K562 (cell line): ENCODE measurements around the gene CEP250. TPM values are rescaled to one million over a fixed set of nuclear protein-coding genes. Genes with fewer than 3 reads are reported as not detected.
A peak's percentile ranks its signal among the peaks of the same experiment; 100 is the strongest.

ENCODE experiments used
- ATAC-seq: fragments of 200-7000 bp; cut with Tn5 transposase; 3 replicates; pipeline ENCODE4 v1.9.1; 2020; ENCODE audit warnings: moderate library complexity
- BruUV-seq: library from RNA; stranded (reverse); fragments of 400-500 nt; replicated peaks from 2 replicates; lab custom pipeline; 2021; lab: Mats Ljungman, UMichigan
- CTCF ChIA-PET: fragments of 300-600 bp; formaldehyde crosslinking; extraction: SDS; loops from one replicate; lab custom pipeline; 2021; ENCODE audit warnings: low intra/inter-chr PET ratio; lab: Yijun Ruan, JAX
- POLR2A ChIA-PET: fragments of 300-600, 350-650 bp; sonication (Branson Sonifier 250); formaldehyde crosslinking; extraction: SDS; loops from one replicate; lab custom pipeline; 2021; ENCODE audit warnings: antibody characterized with exemption, inconsistent platforms; lab: Yijun Ruan, JAX
- DNase-seq, 4 experiments: peaks; one replicate each; pipeline versions ENCODE4 v3.0.0 to v3.0.0-alpha.2; 2011 to 2018; ENCODE audit warnings: low spot score in 3 of 4, mixed read lengths in 3 of 4; ENCODE audit errors: extremely low read depth in 1 of 4
- FAIRE-seq: peaks from 2 replicates; lab custom pipeline; 2011; peaks lifted over from hg19 to GRCh38; lab: Jason Lieb, UNC
- H2AFZ ChIP-seq: 2 replicates; pipeline ENCODE4 v1.6.0; 2011; ENCODE audit warnings: low read depth, low read length, control low read depth, inconsistent platforms
- H3K27ac ChIP-seq: fragments of 200-600 bp; 3 replicates; pipeline ENCODE4 v1.8.0; 2011; ENCODE audit warnings: low read depth, mild to moderate bottlenecking, control low read depth, inconsistent platforms, low read length, moderate library complexity, mixed read lengths; ENCODE audit errors: extremely low read depth
- H3K27me3 ChIP-seq, 2 experiments: fragments of 300-600 bp in 1 of 2; 2 replicates in 1 of 2; 3 replicates in 1 of 2; pipeline versions ENCODE4 v1.6.0 to v1.8.0; 2011; ENCODE audit warnings: inconsistent platforms in 2 of 2, low read length in 2 of 2, mild to moderate bottlenecking in 1 of 2, mixed read lengths in 1 of 2, moderate library complexity in 1 of 2; ENCODE audit not compliant: control insufficient read depth in 2 of 2, insufficient read depth in 2 of 2
- H3K36me3 ChIP-seq: fragments of 300-600 bp; 3 replicates; pipeline ENCODE4 v1.8.0; 2011; ENCODE audit warnings: mild to moderate bottlenecking, low read length, inconsistent platforms; ENCODE audit not compliant: control insufficient read depth, insufficient read depth
- H3K4me1 ChIP-seq, 2 experiments: fragments of 200-600 bp in 1 of 2; replicated peaks in 1 of 2; 2 replicates in 1 of 2; 3 replicates in 1 of 2; pipeline versions ENCODE4 v1.5.1 to v1.8.0; 2011; ENCODE audit warnings: inconsistent platforms in 2 of 2, low read length in 2 of 2, mild to moderate bottlenecking in 1 of 2, mixed read lengths in 1 of 2, moderate library complexity in 1 of 2; ENCODE audit not compliant: control insufficient read depth in 2 of 2, insufficient read depth in 2 of 2
- H3K4me2 ChIP-seq: 2 replicates; pipeline ENCODE4 v1.6.1; 2011; ENCODE audit warnings: low read length, control low read depth, inconsistent platforms, mixed read lengths; ENCODE audit not compliant: insufficient read depth
- H3K4me3 ChIP-seq: fragments of 200-600 bp; sonication (generic), shearing (Covaris generic); 2 replicates; pipeline ENCODE4 v1.5.1; 2016; ENCODE audit warnings: control low read depth, inconsistent platforms
- H3K79me2 ChIP-seq: fragments of 200-600 bp; 3 replicates; pipeline ENCODE4 v1.8.0; 2011; ENCODE audit warnings: low read length, inconsistent platforms; ENCODE audit not compliant: control insufficient read depth, insufficient read depth
- H3K9ac ChIP-seq, 2 experiments: 2 replicates each; pipeline versions ENCODE4 v1.6.0 to v1.6.1; 2011; ENCODE audit warnings: low read depth in 2 of 2, low read length in 2 of 2, control low read depth in 1 of 2, inconsistent platforms in 1 of 2, mild to moderate bottlenecking in 1 of 2, mixed read lengths in 1 of 2; ENCODE audit not compliant: insufficient read depth in 1 of 2
- H3K9me1 ChIP-seq: one replicate; pipeline ENCODE4 v1.6.0; 2011; ENCODE audit warnings: inconsistent platforms, mild to moderate bottlenecking, low read length, moderate library complexity; ENCODE audit not compliant: control insufficient read depth, insufficient read depth
- H3K9me3 ChIP-seq: replicated peaks from 2 replicates; pipeline ENCODE4 v1.5.1; 2011; ENCODE audit warnings: low read depth, low read length, inconsistent platforms; ENCODE audit not compliant: control insufficient read depth, insufficient read depth
- H4K20me1 ChIP-seq: replicated peaks from 2 replicates; pipeline ENCODE4 v1.6.1; 2011; ENCODE audit warnings: low read length, inconsistent platforms, mixed read lengths; ENCODE audit not compliant: control insufficient read depth, insufficient read depth
- ZNF121 ChIP-seq: sonication (generic); formaldehyde crosslinking; conservative IDR thresholded peaks from 2 replicates; pipeline ENCODE4 v1.8.0; 2022; ENCODE audit warnings: missing genetic modification reagents
- WGBS: fragments of 100-300 bp; shearing (Covaris generic); methylation state at CpG from one replicate; pipeline ENCODE4 v1.1.6; 2016; ENCODE audit warnings: low coverage, mixed read lengths; ENCODE audit not compliant: insufficient coverage; ENCODE audit errors: missing lambda C conversion rate; 5-methylcytosine and 5-hydroxymethylcytosine counted together
- in situ Hi-C: fragments of 300-500 bp; cut with MboI; formaldehyde crosslinking; loops from 4 replicates; pipeline ENCODE4 v1.15.0; 2018; ENCODE audit warnings: inconsistent platforms, mixed read lengths
- intact Hi-C: fragments of 100-400 bp; cut with micrococcal nuclease; formaldehyde crosslinking; loops from 2 replicates; pipeline ENCODE4 v1.14.2; 2022
- polyA plus RNA-seq, 8 experiments: library from polyadenylated mRNA; depleted of rRNA in 4 of 8; stranded (reverse) in 5 of 8; unstranded in 3 of 8; fragments of >200 nt; fragmentation: Nextera tagmentation in 2 of 8; fragmentation: Illumina TruSeq in 1 of 8; extraction: Ambion mirVana in 2 of 8; extraction: Trizol in 1 of 8; gene quantifications; 2 replicates each; pipeline versions ENCODE4 v1.2.1 to v1.2.3, GENCODE V29; 2011 to 2014; ENCODE audit warnings: inconsistent platforms in 1 of 8, missing spikeins in 1 of 8
- total RNA-seq, 7 experiments: library from RNA; depleted of rRNA in 6 of 7; stranded (reverse); fragments of >200 nt in 6 of 7; fragmentation: Illumina TruSeq in 2 of 7; extraction: Trizol in 2 of 7; gene quantifications; 2 replicates each; pipeline versions ENCODE4 v1.2.1 to v1.2.3, GENCODE V29; 2011 to 2021; ENCODE audit warnings: low replicate concordance in 1 of 7
- TF ChIP-seq, protein P1 (sequence below): fragments of 450-650 bp; IDR thresholded peaks from 2 replicates; pipeline ENCODE4 v1.6.1; 2016; ENCODE audit warnings: low read depth, mild to moderate bottlenecking, moderate library complexity

Gene CEP250
- total and polyA plus RNA-seq, 9 of the 15 experiments (the other 6 are each of a cell fraction or from before 2014, with no cell fraction given): 2.5 to 41.9 (median 20.5) TPM

DNA sequence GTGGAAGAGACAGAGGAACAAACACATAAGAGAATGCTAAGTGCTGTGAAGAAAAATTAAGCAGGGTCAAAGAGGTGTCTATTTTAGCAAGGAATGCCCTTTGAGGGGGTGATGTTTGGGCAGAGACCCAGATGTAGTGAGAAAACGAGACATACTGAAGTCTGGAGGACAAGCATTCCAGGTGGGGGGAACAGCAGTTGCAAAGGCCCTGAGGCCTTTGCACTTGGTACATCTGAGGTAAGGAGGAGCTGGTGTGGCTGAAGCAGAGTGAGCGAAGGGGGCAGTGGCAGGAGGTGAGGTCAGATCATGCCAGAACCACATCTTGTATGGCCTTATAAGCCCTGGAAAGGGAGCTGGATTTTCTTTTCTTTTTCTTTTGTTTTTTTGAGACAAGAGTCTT, 11.2 kb upstream of the CEP250 start:
- FAIRE-seq (no peak), ATAC-seq (no peak), DNase-seq (no peak)
- H3K36me3 ChIP-seq: no peaks in the 10 kb centered on the region
- ChIA-PET POLR2A (interaction anchor here (1.4 to 1.7 kb wide), 3 partner anchors 7 to 11 kb away, joined by 3 to 8 read pairs (median 4); partner anchors contain the start of gene CEP250), CTCF (interaction anchor here (0.6 to 0.7 kb wide), 2 partner anchors 33 to 127 kb away, joined by 3 to 8 read pairs; no protein-coding TSS in a partner anchor)
- no peak overlapping the region for H3K4me2 ChIP-seq
- 35% methylated on average over 2 of the region's 2 CpGs for WGBS
- no peak overlapping the region for H2AFZ ChIP-seq
- peak; percentile 46 for TF ChIP-seq ZNF121 (CRISPR knock-in tag)
- TF ChIP-seq, protein P1, sequence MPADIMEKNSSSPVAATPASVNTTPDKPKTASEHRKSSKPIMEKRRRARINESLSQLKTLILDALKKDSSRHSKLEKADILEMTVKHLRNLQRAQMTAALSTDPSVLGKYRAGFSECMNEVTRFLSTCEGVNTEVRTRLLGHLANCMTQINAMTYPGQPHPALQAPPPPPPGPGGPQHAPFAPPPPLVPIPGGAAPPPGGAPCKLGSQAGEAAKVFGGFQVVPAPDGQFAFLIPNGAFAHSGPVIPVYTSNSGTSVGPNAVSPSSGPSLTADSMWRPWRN: no peak
- H3K4me1 ChIP-seq: no peaks in the 10 kb centered on the region
- H3K27me3 ChIP-seq: no peaks in the 10 kb centered on the region
- intact Hi-C loops: no loop called here
- in situ Hi-C loops: loop anchor here (25.0 kb wide), 2 partner anchors 132 to 307 kb away; partner anchors contain the start of gene EDEM2
- no peak overlapping the region for H3K27ac ChIP-seq
- no peak overlapping the region for H3K4me3 ChIP-seq
- no TSS peak for BruUV-seq
- no peaks in the 10 kb centered on the region for H4K20me1 ChIP-seq
- no peaks in the 10 kb centered on the region for H3K9me3 ChIP-seq
- no peaks in the 10 kb centered on the region for H3K9me1 ChIP-seq
- H3K9ac ChIP-seq: no peak overlapping the region
- H3K79me2 ChIP-seq: no peaks in the 10 kb centered on the region
